ENCODE measurements around the gene SORCS2.

GRCh38 chr4:7768736-7769135 is 576.4 kb downstream of the SORCS2 start:
- TF ChIP-seq CTCF (optimal IDR thresholded peaks at IDR 0.05 in 1 of 3, IDR thresholded peaks at IDR 0.05 in 1 of 3, conservative IDR thresholded peaks at IDR 0.05 in 1 of 3; ENCODE audit: extremely low read depth in 1 of 3, insufficient read depth in 2 of 3, low read length in 3 of 3) (no peak), EZH2 (IDR thresholded peaks at IDR 0.05; ENCODE audit: low read length) (no peak)

Data from keratinocyte (primary cell).